Panc1 (cell line): ENCODE results near the gene PPP1R2. TPM values are rescaled to one million over a fixed set of nuclear protein-coding genes. Genes with fewer than 3 reads are reported as not detected.
A peak's percentile ranks its signal among the peaks of the same experiment; 100 is the strongest.

Experiments used
- ATAC-seq: fragments of 200-7000 bp; cut with Tn5 transposase; 2 replicates; pipeline ENCODE4 v1.9.1; 2020; ENCODE audit warnings: mild to moderate bottlenecking, moderate library complexity
- BruUV-seq: library from RNA; stranded (reverse); fragments of 400-500 nt; replicated peaks from 2 replicates; lab custom pipeline; 2021; lab: Mats Ljungman, UMichigan
- CTCF ChIA-PET: fragments of 300-600 bp; sonication (Branson Sonifier 250); formaldehyde crosslinking; loops from one replicate; lab custom pipeline; 2022; ENCODE audit warnings: antibody characterized with exemption; lab: Charles Lee
- POLR2A ChIA-PET: fragments of 300-600 bp; sonication (Branson Sonifier 250); formaldehyde crosslinking; loops from one replicate; lab custom pipeline; 2022; ENCODE audit warnings: antibody characterized with exemption; lab: Charles Lee
- DNase-seq: peaks from one replicate; pipeline ENCODE4 v3.0.0-alpha.2; 2010; ENCODE audit warnings: low read depth, low spot score
- H3K27ac ChIP-seq: 2 replicates; pipeline ENCODE4 v1.5.1; 2011; ENCODE audit warnings: mild to moderate bottlenecking, low read length, inconsistent platforms
- H3K27me3 ChIP-seq: fragments of 200-500 bp; sonication (Bioruptor generic); 2 replicates; pipeline ENCODE4 v1.6.0; 2014; ENCODE audit warnings: low read length, inconsistent platforms; ENCODE audit not compliant: control insufficient read depth, insufficient read depth
- H3K36me3 ChIP-seq: fragments of 200-500 bp; sonication (Bioruptor generic); 2 replicates; pipeline ENCODE4 v1.5.1; 2014; ENCODE audit warnings: inconsistent platforms, mild to moderate bottlenecking, low read length, moderate library complexity; ENCODE audit not compliant: control insufficient read depth, insufficient read depth
- H3K4me1 ChIP-seq: 2 replicates; pipeline ENCODE4 v1.5.1; 2011; ENCODE audit warnings: inconsistent platforms, mild to moderate bottlenecking, low read length, moderate library complexity; ENCODE audit not compliant: control insufficient read depth, insufficient read depth
- H3K4me3 ChIP-seq, 2 experiments: 2 replicates each; pipeline ENCODE4 v1.5.1; 2011 to 2012; ENCODE audit warnings: low read depth in 2 of 2, low read length in 2 of 2, mild to moderate bottlenecking in 2 of 2, inconsistent platforms in 1 of 2, moderate library complexity in 1 of 2
- H3K9me3 ChIP-seq: fragments of 200-500 bp; sonication (Bioruptor generic); 2 replicates; pipeline ENCODE4 v1.5.1; 2014; ENCODE audit warnings: low read depth, mild to moderate bottlenecking, inconsistent platforms, low read length, moderate library complexity; ENCODE audit not compliant: control insufficient read depth, insufficient read depth
- CTCF ChIP-seq: fragments of 450-650 bp; IDR thresholded peaks from 2 replicates; pipeline ENCODE4 v1.5.1; 2017; ENCODE audit warnings: mild to moderate bottlenecking
- POLR2AphosphoS5 ChIP-seq: IDR thresholded peaks from 2 replicates; pipeline ENCODE4 v1.6.1; 2012; ENCODE audit warnings: mild to moderate bottlenecking, low read depth, low read length, moderate library complexity
- REST ChIP-seq, 2 experiments: IDR thresholded peaks; 2 replicates each; pipeline ENCODE4 v1.6.1; 2011 to 2012; ENCODE audit warnings: low read depth in 2 of 2, control low read depth in 1 of 2, low read length in 1 of 2, mild to moderate bottlenecking in 1 of 2, moderate library complexity in 1 of 2; ENCODE audit not compliant: insufficient read depth in 1 of 2
- SIN3A ChIP-seq: IDR thresholded peaks from 2 replicates; pipeline ENCODE4 v1.6.1; 2012; ENCODE audit warnings: low read depth, mild to moderate bottlenecking, low read length, moderate library complexity, borderline replicate concordance; ENCODE audit not compliant: insufficient read depth
- TCF7L2 ChIP-seq: IDR thresholded peaks from 2 replicates; pipeline ENCODE4 v1.6.1; 2011; ENCODE audit warnings: mild to moderate bottlenecking, low read depth, low read length, inconsistent platforms
- in situ Hi-C: cut with HindIII; loops from 2 replicates; pipeline ENCODE4 v1.10.0; 2016; ENCODE audit warnings: low sequenced_read_pairs, low pct_unique_long_range_greater_than_20kb
- intact Hi-C: fragments of 100-400 bp; cut with micrococcal nuclease; formaldehyde crosslinking; loops from one replicate; pipeline ENCODE4 v1.10.0; 2022; ENCODE audit not compliant: unreplicated experiment
- total RNA-seq: library from RNA; stranded (reverse); gene quantifications from one replicate; pipeline ENCODE4 v1.2.1, GENCODE V29; 2021; ENCODE audit not compliant: unreplicated experiment

The PPP1R2 gene
- total RNA-seq, 1 experiment from 2014 or later = 60.2 TPM

GRCh38 chr3:195568630-195569029 is 25.5 kb upstream of the PPP1R2 start:
- DNase-seq (no peak), ATAC-seq (no peak)
- Histone ChIP-seq H3K27me3 (no peaks in the 10 kb centered on the region), H3K36me3 (no peaks in the 10 kb centered on the region), H3K4me3 (no peak overlapping the region), H3K27ac (no peak overlapping the region), H3K9me3 (no peaks in the 10 kb centered on the region), H3K4me1 (peaks cover 3% of the 10 kb centered on the region; the same call in 1 of the 2 replicates)
- ChIA-PET POLR2A (interaction anchor here (0.5 kb wide), 1 partner anchor 26 kb away, joined by 3 read pairs; no protein-coding TSS in a partner anchor), CTCF (no interaction called here)
- intact Hi-C loops = no loop called here
- no TSS peak for BruUV-seq
- TF ChIP-seq POLR2AphosphoS5 (no peak), CTCF (no peak), SIN3A (no peak), REST (IDR thresholded peaks at IDR 0.05; ENCODE audit: insufficient read depth in 1 of 2, low read depth in 2 of 2, low read length in 1 of 2) (no peak), TCF7L2 (no peak)
- in situ Hi-C loops = no loop called here

- ATAC-seq (peak; percentile 70; the same call in 1 of the 2 replicates), DNase-seq (no peak)
- no peak overlapping the region for H3K4me3 ChIP-seq
- in situ Hi-C loops (no loop called here), intact Hi-C loops (no loop called here)
- no TSS peak for BruUV-seq
- H3K4me1 ChIP-seq = peaks cover 3% of the 10 kb centered on the region; the same call in 1 of the 2 replicates
- CTCF ChIA-PET = interaction anchor here (0.6 kb wide), 2 partner anchors 17 to 24 kb away, joined by 4 to 6 read pairs; no protein-coding TSS in a partner anchor
- H3K27ac ChIP-seq = no peak overlapping the region
- H3K36me3 ChIP-seq = no peaks in the 10 kb centered on the region
- no peaks in the 10 kb centered on the region for H3K9me3 ChIP-seq
- no peak for TF ChIP-seq REST (IDR thresholded peaks at IDR 0.05; ENCODE audit: insufficient read depth in 1 of 2, low read depth in 2 of 2, low read length in 1 of 2)
- H3K27me3 ChIP-seq = no peaks in the 10 kb centered on the region
- POLR2A ChIA-PET = interaction anchor here (1.6 kb wide), 1 partner anchor 14 kb away, joined by 3 read pairs; no protein-coding TSS in a partner anchor
Measured at GRCh38 chr3:195566797-195567196, 23.7 kb upstream of the PPP1R2 start.
